Measurements from ENCODE around the gene AKR7A3.
A peak's percentile ranks its signal among the peaks of the same experiment; 100 is the strongest.

Gene AKR7A3

GRCh38 chr1:19251305-19252196 lies 37.0 kb downstream of the AKR7A3 start, which contains the start of the genes EMC1 and MRTO4:
Gene EMC1 (minus strand): TSS chr1:19251524. CDS start chr1:19251509, 15 bp downstream.
Gene MRTO4 (plus strand): TSS chr1:19251805. CDS start chr1:19251836, 31 bp downstream.
- peak; percentile 81 for DNase-seq

GRCh38 chr1:19250629-19251304 lies 37.8 kb downstream of the AKR7A3 start:
- DNase-seq, result no peak

- peak; percentile 55 for DNase-seq
Observed at GRCh38 chr1:19240673-19241538, 47.7 kb downstream of the AKR7A3 start.

GRCh38 chr1:19239876-19240275 lies 48.7 kb downstream of the AKR7A3 start:
- no peak for DNase-seq

- DNase-seq, result no peak
Observed at GRCh38 chr1:19234224-19234623, 54.3 kb downstream of the AKR7A3 start.
